HEK293T (cell line): ENCODE data around the gene GFY.

ENCODE experiments used
- CTCF ChIA-PET: fragments of 350-600 bp; formaldehyde crosslinking; extraction: SDS; loops from one replicate; lab custom pipeline; 2021; ENCODE audit warnings: antibody characterized with exemption, inconsistent platforms; lab: Yijun Ruan, JAX
- POLR2A ChIA-PET: fragments of 350-600 bp; formaldehyde crosslinking; extraction: SDS; loops from one replicate; lab custom pipeline; 2020; ENCODE audit warnings: antibody characterized with exemption, inconsistent platforms; lab: Yijun Ruan, JAX
- DNase-seq: peaks from one replicate; pipeline ENCODE4 v3.0.0; 2012; ENCODE audit warnings: mixed read lengths; ENCODE audit errors: extremely low spot score
- ARNT ChIP-seq: fragments of 450-650 bp; IDR thresholded peaks from 2 replicates; pipeline ENCODE4 v1.6.1; 2017; ENCODE audit warnings: mild to moderate bottlenecking
- BHLHE40 ChIP-seq: fragments of 450-650 bp; IDR thresholded peaks from 2 replicates; pipeline ENCODE4 v1.6.1; 2016; ENCODE audit warnings: mild to moderate bottlenecking, moderate library complexity, borderline replicate concordance
- CTBP1 ChIP-seq: fragments of 450-650 bp; IDR thresholded peaks from 2 replicates; pipeline ENCODE4 v1.6.1; 2016; ENCODE audit warnings: borderline replicate concordance
- ELF4 ChIP-seq: fragments of 450-650 bp; IDR thresholded peaks from 2 replicates; pipeline ENCODE4 v1.6.1; 2017; ENCODE audit warnings: antibody characterized with exemption
- FOXA1 ChIP-seq: fragments of 450-650 bp; IDR thresholded peaks from 2 replicates; pipeline ENCODE4 v1.6.1; 2016; ENCODE audit warnings: mild to moderate bottlenecking
- FOXK2 ChIP-seq: fragments of 450-650 bp; IDR thresholded peaks from 2 replicates; pipeline ENCODE4 v1.6.1; 2016; ENCODE audit warnings: mild to moderate bottlenecking
- FOXM1 ChIP-seq: fragments of 450-650 bp; IDR thresholded peaks from 2 replicates; pipeline ENCODE4 v1.6.1; 2017; ENCODE audit warnings: mild to moderate bottlenecking, borderline replicate concordance
- HDGF ChIP-seq: fragments of 450-650 bp; IDR thresholded peaks from 2 replicates; pipeline ENCODE4 v1.6.1; 2017; ENCODE audit warnings: antibody characterized with exemption, borderline replicate concordance
- L3MBTL2 ChIP-seq: fragments of 450-650 bp; conservative IDR thresholded peaks from 2 replicates; pipeline ENCODE4 v1.6.1; 2016; ENCODE audit warnings: mild to moderate bottlenecking
- LEF1 ChIP-seq: fragments of 450-650 bp; IDR thresholded peaks from 2 replicates; pipeline ENCODE4 v1.6.1; 2017; ENCODE audit warnings: mild to moderate bottlenecking, borderline replicate concordance
- NFRKB ChIP-seq: fragments of 450-650 bp; IDR thresholded peaks from 2 replicates; pipeline ENCODE4 v1.6.1; 2016; ENCODE audit warnings: mild to moderate bottlenecking, moderate library complexity
- PKNOX1 ChIP-seq: fragments of 450-650 bp; IDR thresholded peaks from 2 replicates; pipeline ENCODE4 v1.6.1; 2016
- SP1 ChIP-seq: fragments of 450-650 bp; IDR thresholded peaks from 2 replicates; pipeline ENCODE4 v1.6.1; 2017
- SUZ12 ChIP-seq: fragments of 450-650 bp; IDR thresholded peaks from 2 replicates; pipeline ENCODE4 v1.6.1; 2016; ENCODE audit warnings: mild to moderate bottlenecking
- TARDBP ChIP-seq: fragments of 450-650 bp; IDR thresholded peaks from 2 replicates; pipeline ENCODE4 v1.6.1; 2016
- ZNF384 ChIP-seq: fragments of 450-650 bp; IDR thresholded peaks from 2 replicates; pipeline ENCODE4 v1.6.1; 2016

Gene GFY

DNA sequence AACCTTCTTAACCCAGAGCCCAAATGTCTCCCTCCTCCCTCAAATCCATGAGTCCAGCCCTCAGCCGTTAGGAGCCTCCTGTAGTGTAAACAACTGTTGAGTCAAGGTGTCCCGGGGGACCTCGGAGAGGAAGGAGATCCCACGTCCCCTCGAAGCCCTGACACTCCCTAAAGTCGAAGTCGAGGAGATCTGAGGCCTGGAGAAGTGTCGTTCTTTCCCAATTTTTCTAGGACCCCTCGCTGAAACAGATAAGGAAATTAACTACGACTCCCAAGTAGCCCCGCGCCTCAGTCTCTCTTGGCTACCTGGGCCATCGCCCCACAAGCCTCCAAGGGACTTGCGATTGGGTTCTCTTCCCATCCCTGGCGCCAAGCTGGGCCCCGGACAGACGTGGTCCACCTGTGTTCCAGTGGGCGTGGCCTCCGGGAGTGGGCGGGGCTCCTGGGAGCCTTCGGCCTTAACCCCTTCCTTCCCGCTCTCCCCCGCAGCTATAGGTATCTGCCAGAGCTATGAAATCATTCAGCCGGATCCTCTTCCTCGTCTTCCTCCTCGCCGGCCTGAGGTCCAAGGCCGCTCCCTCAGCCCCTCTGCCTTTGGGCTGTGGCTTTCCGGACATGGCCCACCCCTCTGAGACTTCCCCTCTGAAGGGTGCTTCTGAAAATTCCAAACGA is 869 bp downstream of the GFY start:
- ChIA-PET CTCF (interaction anchor here (1.2 to 2.1 kb wide), 3 partner anchors 10 to 35 kb away, joined by 3 to 9 read pairs (median 5); no protein-coding TSS in a partner anchor), POLR2A (interaction anchor here (0.8 to 3.2 kb wide), 5 partner anchors 14 to 27 kb away, joined by 3 to 13 read pairs (median 3); partner anchors contain the start of genes ALDH16A1 and PIH1D1)

GRCh38 chr19:49427339-49427738 is 2.2 kb downstream of the GFY start:
- no peak for DNase-seq
- ChIA-PET CTCF (interaction anchor here (0.5 kb wide), 1 partner anchor 354 kb away, joined by 3 read pairs; no protein-coding TSS in a partner anchor), POLR2A (interaction anchor here (0.9 kb wide), 1 partner anchor 15 kb away, joined by 3 read pairs; no protein-coding TSS in a partner anchor)
- no peak for TF ChIP-seq LEF1
- no peak for TF ChIP-seq SUZ12
- TF ChIP-seq PKNOX1 = no peak
- TF ChIP-seq ELF4 = no peak
- no peak for TF ChIP-seq SP1
- TF ChIP-seq NFRKB = no peak
- no peak for TF ChIP-seq L3MBTL2
- no peak for TF ChIP-seq FOXK2
- TF ChIP-seq ARNT = no peak
- no peak for TF ChIP-seq ZNF384
- no peak for TF ChIP-seq CTBP1

More for the DNA sequence above, 869 bp downstream of the GFY start:
- no peak for TF ChIP-seq ELF4
- peak; percentile 66 for DNase-seq

DNA sequence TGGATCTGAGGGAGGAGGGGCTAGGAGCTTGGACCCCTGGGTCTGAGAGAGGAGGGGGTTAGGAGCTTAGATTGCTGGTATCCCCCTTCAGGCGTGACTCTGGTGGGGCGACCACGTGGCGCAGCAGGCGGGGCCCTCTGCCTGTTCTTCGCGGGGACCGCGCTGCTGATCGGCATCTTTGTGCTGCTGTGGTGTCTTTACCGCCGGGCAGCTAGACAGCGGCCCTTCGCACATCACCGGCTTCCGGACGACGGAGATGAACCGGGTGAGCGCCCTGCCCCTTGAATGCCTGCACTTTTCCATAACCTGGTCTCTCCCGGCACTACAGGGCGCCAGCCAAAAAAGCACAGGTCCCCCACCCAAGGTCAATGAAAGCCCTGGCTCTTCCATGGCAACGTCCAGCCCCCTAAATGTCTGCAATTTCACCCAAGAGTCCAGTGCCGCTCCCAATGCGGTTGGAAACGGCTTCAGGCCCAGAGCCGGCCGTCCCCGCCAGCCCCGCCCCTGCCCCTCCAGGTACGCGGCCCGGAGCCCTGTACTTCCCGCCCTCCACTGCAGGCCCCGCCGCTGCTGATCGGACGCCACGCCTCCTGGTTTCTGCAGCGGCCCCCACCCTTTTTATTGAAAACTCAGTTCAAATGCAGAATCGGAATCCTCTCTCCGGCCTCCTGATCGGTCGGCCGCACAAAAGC is 2.8 kb downstream of the GFY start:
- TF ChIP-seq NFRKB (no peak), L3MBTL2 (no peak), FOXM1 (no peak), ARNT (no peak), FOXK2 (no peak), TARDBP (no peak), PKNOX1 (no peak), SUZ12 (no peak), LEF1 (no peak), ZNF384 (no peak), HDGF (no peak), BHLHE40 (no peak)
- ChIA-PET POLR2A (interaction anchor here (0.9 kb wide), 1 partner anchor 14 kb away, joined by 3 read pairs; no protein-coding TSS in a partner anchor), CTCF (no interaction called here)
- DNase-seq = no peak

DNA sequence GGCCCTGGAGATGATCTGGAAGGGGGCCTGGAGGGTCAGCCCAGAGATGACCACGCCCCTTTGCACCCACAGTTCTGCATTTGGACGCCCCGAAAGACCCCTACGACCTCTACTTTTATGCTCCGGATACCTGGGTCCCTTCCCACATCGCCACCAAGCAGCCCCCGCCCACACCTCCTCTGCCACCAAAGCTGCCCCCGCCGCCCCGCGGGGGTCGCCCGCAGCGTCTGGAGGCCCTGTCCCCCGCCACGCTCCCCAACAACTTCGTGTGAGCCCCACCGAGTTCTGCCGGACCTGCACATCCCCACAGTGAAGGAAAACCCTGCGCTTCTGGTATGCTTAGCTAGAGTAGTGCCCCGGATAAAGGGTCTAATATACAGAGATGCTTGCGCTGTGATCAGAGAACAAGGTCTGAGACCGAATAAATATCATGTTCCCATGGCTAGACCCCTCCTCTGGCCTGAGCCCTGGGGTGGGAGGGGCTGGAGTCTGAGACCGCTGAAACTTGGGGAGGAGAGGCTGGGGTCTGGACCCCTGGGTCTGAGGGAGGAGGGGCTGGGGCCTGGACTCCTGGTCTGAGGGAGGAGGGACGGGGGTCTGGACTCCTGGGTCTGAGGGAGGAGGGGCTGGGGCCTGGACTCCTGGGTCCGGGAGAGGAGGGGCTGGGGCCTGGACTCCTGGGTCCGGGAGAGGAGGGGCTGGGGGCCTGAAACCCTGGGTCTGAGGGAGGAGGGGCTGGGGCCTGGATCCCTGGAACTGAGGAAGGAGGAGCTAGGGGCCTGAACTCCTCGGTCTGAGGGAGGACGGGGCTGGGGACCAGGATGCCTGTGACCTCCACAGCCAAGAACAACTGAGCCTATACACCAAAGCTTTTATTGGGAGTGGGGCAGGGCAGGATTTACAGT is 3.6 kb downstream of the GFY start:
- ChIA-PET CTCF (interaction anchor here (1.1 kb wide), 1 partner anchor 14 kb away, joined by 4 read pairs; no protein-coding TSS in a partner anchor), POLR2A (no interaction called here)
- no peak for DNase-seq
- TF ChIP-seq BHLHE40 (no peak), LEF1 (no peak), ZNF384 (no peak), CTBP1 (no peak), HDGF (no peak), ELF4 (no peak), ARNT (no peak), TARDBP (no peak), FOXK2 (no peak), FOXM1 (no peak), FOXA1 (no peak), SUZ12 (no peak), SP1 (no peak), NFRKB (no peak), PKNOX1 (no peak), L3MBTL2 (no peak)

- ChIA-PET CTCF (interaction anchor here (0.8 to 1.1 kb wide), 2 partner anchors 12 to 39 kb away, joined by 3 to 4 read pairs; no protein-coding TSS in a partner anchor), POLR2A (no interaction called here)
- no peak for DNase-seq
- TF ChIP-seq PKNOX1 (no peak), ARNT (no peak), BHLHE40 (no peak), FOXA1 (no peak), NFRKB (no peak), FOXK2 (no peak), TARDBP (no peak), LEF1 (no peak), L3MBTL2 (no peak), FOXM1 (no peak), HDGF (no peak), SUZ12 (no peak), SP1 (no peak), ELF4 (no peak), ZNF384 (no peak), CTBP1 (no peak)
These were observed 5.0 kb downstream of the GFY start for GRCh38 chr19:49430172-49430677.
